H1 (cell line): Measurements from ENCODE around the gene FAF2. TPM values are rescaled to one million over a fixed set of nuclear protein-coding genes. Genes with fewer than 3 reads are reported as not detected.
A peak's percentile ranks its signal among the peaks of the same experiment; 100 is the strongest.

ENCODE experiments used
- CTCF ChIA-PET: fragments of 300-600 bp; sonication (Branson Sonifier 250); formaldehyde crosslinking; loops from one replicate; lab custom pipeline; 2021; ENCODE audit not compliant: partially characterized antibody; lab: Charles Lee
- POLR2A ChIA-PET: fragments of 300-600 bp; sonication (Branson Sonifier 250); formaldehyde crosslinking; loops from one replicate; lab custom pipeline; 2021; ENCODE audit warnings: inconsistent platforms; ENCODE audit not compliant: partially characterized antibody; lab: Charles Lee
- DNase-seq, 2 experiments: peaks; one replicate each; pipeline versions ENCODE4 v3.0.0 to v3.0.0-alpha.2; 2010 to 2022; ENCODE audit warnings: low spot score in 2 of 2, low read depth in 1 of 2, mixed read lengths in 1 of 2
- FAIRE-seq: peaks from 2 replicates; lab custom pipeline; 2011; peaks lifted over from hg19 to GRCh38; lab: Jason Lieb, UNC
- H2AFZ ChIP-seq: 2 replicates; pipeline ENCODE4 v1.8.1; 2012; ENCODE audit warnings: low read length, inconsistent platforms
- H2AK5ac ChIP-seq: 2 replicates; pipeline ENCODE4 v1.6.1; 2013; ENCODE audit warnings: low read depth, low read length
- H2BK120ac ChIP-seq: replicated peaks from 2 replicates; pipeline ENCODE3; 2013; ENCODE audit warnings: low read depth, low read length, inconsistent platforms
- H2BK12ac ChIP-seq: 2 replicates; pipeline ENCODE4 v1.6.1; 2013; ENCODE audit warnings: low read depth, low read length
- H2BK15ac ChIP-seq: 2 replicates; pipeline ENCODE4 v1.6.1; 2013; ENCODE audit warnings: low read length
- H2BK20ac ChIP-seq: 2 replicates; pipeline ENCODE4 v1.6.1; 2013; ENCODE audit warnings: low read length
- H2BK5ac ChIP-seq: 2 replicates; pipeline ENCODE4 v1.6.1; 2013; ENCODE audit warnings: low read depth, low read length
- H3K14ac ChIP-seq: 2 replicates; pipeline ENCODE4 v1.6.1; 2013; ENCODE audit warnings: inconsistent platforms; ENCODE audit not compliant: insufficient read length
- H3K18ac ChIP-seq: 2 replicates; pipeline ENCODE4 v1.6.1; 2013; ENCODE audit warnings: low read length; ENCODE audit errors: extremely low read depth
- H3K23ac ChIP-seq: 2 replicates; pipeline ENCODE4 v1.6.1; 2013; ENCODE audit warnings: inconsistent platforms; ENCODE audit not compliant: insufficient read length
- H3K23me2 ChIP-seq: 2 replicates; pipeline ENCODE4 v1.6.1; 2013; ENCODE audit warnings: low read depth, low read length
- H3K27ac ChIP-seq: 2 replicates; pipeline ENCODE4 v1.6.1; 2011; ENCODE audit warnings: low read depth, low read length, inconsistent platforms
- H3K27me3 ChIP-seq, 4 experiments: replicated peaks in 1 of 4; 1 replicate in 1 of 4; 2 replicates in 3 of 4; pipeline versions ENCODE4 v1.6.1 to v1.8.1; 2011 to 2013; ENCODE audit warnings: low read length in 3 of 4, mild to moderate bottlenecking in 3 of 4, inconsistent platforms in 2 of 4, mixed read lengths in 2 of 4, moderate library complexity in 1 of 4; ENCODE audit not compliant: control insufficient read depth in 3 of 4, insufficient read depth in 3 of 4; ENCODE audit errors: extremely low read depth in 1 of 4
- H3K36me3 ChIP-seq, 4 experiments: 2 replicates each; pipeline versions ENCODE4 v1.6.1 to v1.8.1; 2011 to 2013; ENCODE audit warnings: mild to moderate bottlenecking in 4 of 4, low read length in 3 of 4, moderate library complexity in 2 of 4, control low read depth in 1 of 4, inconsistent platforms in 1 of 4; ENCODE audit not compliant: insufficient read depth in 4 of 4, control insufficient read depth in 2 of 4
- H3K4ac ChIP-seq: replicated peaks from 2 replicates; pipeline ENCODE3; 2013; ENCODE audit warnings: low read length, low read depth, mixed read lengths, inconsistent platforms; ENCODE audit not compliant: insufficient read length
- H3K4me1 ChIP-seq, 4 experiments: replicated peaks in 1 of 4; 1 replicate in 1 of 4; 2 replicates in 3 of 4; pipeline versions ENCODE4 v1.6.1 to v1.8.1; 2011 to 2013; ENCODE audit warnings: low read length in 3 of 4, inconsistent platforms in 2 of 4, mixed read lengths in 1 of 4; ENCODE audit not compliant: insufficient read depth in 4 of 4, control insufficient read depth in 3 of 4
- H3K4me2 ChIP-seq, 2 experiments: 2 replicates each; pipeline versions ENCODE4 v1.6.1 to v1.8.1; 2011 to 2013; ENCODE audit warnings: low read depth in 2 of 2, low read length in 2 of 2, control low read depth in 1 of 2, inconsistent platforms in 1 of 2, mild to moderate bottlenecking in 1 of 2; ENCODE audit not compliant: insufficient read depth in 1 of 2
- H3K4me3 ChIP-seq, 4 experiments: fragments of 200-600, 300-600 bp in 1 of 4; sonication (generic), shearing (Covaris generic), sonication (Bioruptor Twin) in 1 of 4; 2 replicates each; pipeline versions ENCODE4 v1.5.1 to v1.8.1; 2011 to 2016; ENCODE audit warnings: low read length in 4 of 4, low read depth in 3 of 4, control low read depth in 2 of 4, inconsistent platforms in 2 of 4, mild to moderate bottlenecking in 2 of 4, mixed read lengths in 1 of 4, moderate library complexity in 1 of 4; ENCODE audit not compliant: insufficient read depth in 2 of 4; ENCODE audit errors: extremely low read depth in 1 of 4
- H3K56ac ChIP-seq: replicated peaks from 2 replicates; pipeline ENCODE3; 2013; ENCODE audit warnings: low read depth, mild to moderate bottlenecking, mixed read lengths, low read length, inconsistent platforms; ENCODE audit not compliant: insufficient read length
- H3K79me1 ChIP-seq: 2 replicates; pipeline ENCODE4 v1.6.1; 2013; ENCODE audit warnings: low read depth, low read length, control low read depth
- H3K79me2 ChIP-seq, 2 experiments: 2 replicates each; pipeline versions ENCODE4 v1.6.1 to v1.8.1; 2012 to 2013; ENCODE audit warnings: low read length in 2 of 2, mild to moderate bottlenecking in 2 of 2, inconsistent platforms in 1 of 2; ENCODE audit not compliant: insufficient read depth in 2 of 2, control insufficient read depth in 1 of 2
- H3K9ac ChIP-seq, 4 experiments: replicated peaks in 1 of 4; 1 replicate in 1 of 4; 2 replicates in 3 of 4; pipeline versions ENCODE4 v1.6.1 to v1.8.1; 2011 to 2013; ENCODE audit warnings: low read depth in 3 of 4, low read length in 3 of 4, control low read depth in 2 of 4, mild to moderate bottlenecking in 2 of 4, moderate library complexity in 2 of 4, inconsistent platforms in 1 of 4; ENCODE audit errors: extremely low read depth in 1 of 4
- H3K9me3 ChIP-seq, 2 experiments: 2 replicates each; pipeline versions ENCODE4 v1.6.1 to v1.8.1; 2012 to 2013; ENCODE audit warnings: mild to moderate bottlenecking in 2 of 2, moderate library complexity in 2 of 2, control low read depth in 1 of 2, inconsistent platforms in 1 of 2, low read depth in 1 of 2, low read length in 1 of 2, mixed read lengths in 1 of 2; ENCODE audit not compliant: insufficient read depth in 2 of 2
- H4K20me1 ChIP-seq, 2 experiments: replicated peaks in 1 of 2; 2 replicates each; pipeline versions ENCODE3 to v1.8.1; 2011 to 2013; ENCODE audit warnings: inconsistent platforms in 2 of 2, low read length in 2 of 2, mild to moderate bottlenecking in 1 of 2; ENCODE audit not compliant: insufficient read depth in 2 of 2, control insufficient read depth in 1 of 2
- H4K5ac ChIP-seq: 2 replicates; pipeline ENCODE4 v1.6.1; 2013; ENCODE audit warnings: low read length, low read depth, mixed read lengths, inconsistent platforms; ENCODE audit not compliant: insufficient read length
- H4K8ac ChIP-seq: 2 replicates; pipeline ENCODE4 v1.8.0; 2013; ENCODE audit warnings: mild to moderate bottlenecking, moderate library complexity, low read length, inconsistent platforms; ENCODE audit not compliant: insufficient read depth; ENCODE audit errors: extremely low read depth
- H4K91ac ChIP-seq: replicated peaks from 2 replicates; pipeline ENCODE3; 2013; ENCODE audit warnings: low read length, mixed read lengths, inconsistent platforms; ENCODE audit not compliant: insufficient read length
- ATF2 ChIP-seq: IDR thresholded peaks from 2 replicates; pipeline ENCODE4 v1.6.1; 2012; ENCODE audit warnings: low read length, inconsistent platforms
- BCL11A ChIP-seq, 2 experiments: IDR thresholded peaks; one replicate each; pipeline ENCODE4 v1.6.1; 2011; ENCODE audit warnings: low read depth in 2 of 2, low read length in 2 of 2, mild to moderate bottlenecking in 2 of 2
- BRCA1 ChIP-seq: IDR thresholded peaks from 2 replicates; pipeline ENCODE4 v1.6.1; 2012; ENCODE audit warnings: low read depth, low read length, improper control_type of control experiment
- CEBPB ChIP-seq: IDR thresholded peaks from 2 replicates; pipeline ENCODE4 v1.6.1; 2012; ENCODE audit warnings: low read depth, low read length
- CREB1 ChIP-seq: IDR thresholded peaks from 2 replicates; pipeline ENCODE4 v1.6.1; 2012; ENCODE audit warnings: inconsistent platforms
- NANOG ChIP-seq: IDR thresholded peaks from 2 replicates; pipeline ENCODE4 v1.6.1; 2011; ENCODE audit warnings: low read length, low read depth, mild to moderate bottlenecking, inconsistent platforms; ENCODE audit not compliant: insufficient read depth, poor library complexity, severe bottlenecking
- RBBP5 ChIP-seq: IDR thresholded peaks from 2 replicates; pipeline ENCODE4 v1.7.1; 2012; ENCODE audit warnings: low read depth, mild to moderate bottlenecking, inconsistent platforms, low read length, moderate library complexity, borderline replicate concordance
- RNF2 ChIP-seq: fragments of 200-900, 300-1000 bp; sonication (generic); IDR thresholded peaks from 2 replicates; pipeline ENCODE4 v1.7.1; 2016; ENCODE audit warnings: borderline replicate concordance, low read depth, mild to moderate bottlenecking, antibody characterized with exemption, low read length; ENCODE audit not compliant: poor library complexity, severe bottlenecking; ENCODE audit errors: missing control alignments
- SAP30 ChIP-seq: fragments of 300-600 bp; sonication (generic); IDR thresholded peaks from 2 replicates; pipeline ENCODE4 v1.7.1; 2012; ENCODE audit warnings: low read length, moderate library complexity, mild to moderate bottlenecking, inconsistent platforms; ENCODE audit not compliant: insufficient read depth, insufficient replicate concordance
- SRF ChIP-seq: IDR thresholded peaks from 2 replicates; pipeline ENCODE4 v1.6.1; 2011; ENCODE audit warnings: mild to moderate bottlenecking, low read depth, low read length, moderate library complexity
- SUZ12 ChIP-seq: fragments of 200-600 bp; sonication (generic); IDR thresholded peaks from 2 replicates; pipeline ENCODE4 v1.6.1; 2012; ENCODE audit warnings: mild to moderate bottlenecking, inconsistent platforms, low read length, moderate library complexity, mixed read lengths
- TEAD4 ChIP-seq: IDR thresholded peaks from 2 replicates; pipeline ENCODE4 v1.6.1; 2012; ENCODE audit warnings: low read depth, low read length, inconsistent platforms, mixed read lengths
- WGBS, 2 experiments: shearing (Covaris generic) in 1 of 2; methylation state at CpG; one replicate each; pipeline versions ENCODE4 v1.1.6 to v1.1.7; 2013 to 2015; ENCODE audit warnings: low lambda C conversion rate in 2 of 2, mixed read lengths in 2 of 2, inconsistent platforms in 1 of 2, low coverage in 1 of 2, missing lambda C conversion rate in 1 of 2; ENCODE audit not compliant: insufficient replicate concordance in 2 of 2, insufficient coverage in 1 of 2, insufficient read length in 1 of 2; ENCODE audit errors: extremely low coverage in 1 of 2, missing lambda C conversion rate in 1 of 2; 5-methylcytosine and 5-hydroxymethylcytosine counted together
- polyA plus RNA-seq, 7 experiments: library from polyadenylated mRNA; depleted of rRNA in 3 of 7; stranded (reverse) in 5 of 7; unstranded in 2 of 7; fragments of >200 nt in 5 of 7; fragments of 200-250 nt in 2 of 7; gene quantifications; 1 replicate in 5 of 7; 2 replicates in 1 of 7; 4 replicates in 1 of 7; pipeline versions ENCODE4 v1.2.1 to v1.2.3, GENCODE V29; 2011 to 2013; ENCODE audit warnings: missing spikeins in 2 of 7, mixed read lengths in 2 of 7
- total RNA-seq: library from RNA; stranded (reverse); fragmentation: NEBNext Ultra II Directional; extraction: Animal tissue kit (Norgen Biotek cat#: 25700); gene quantifications from 2 replicates; pipeline ENCODE4 v1.2.1, GENCODE V29; 2021

FAF2 gene
- total and polyA plus RNA-seq, 2 of the 8 experiments (the other 6 are each of a cell fraction or from before 2014, with no cell fraction given): 20.8 to 35.8 TPM

- no peak overlapping the region for H2BK15ac ChIP-seq
- H3K79me2 ChIP-seq: peaks cover 36 to 56% of the 10 kb centered on the region in 2 experiments
- H2BK5ac ChIP-seq: no peak overlapping the region
- peaks cover 14% of the 10 kb centered on the region for H3K79me1 ChIP-seq
- no peak overlapping the region for H3K4me3 ChIP-seq
- peaks cover 12% of the 10 kb centered on the region for H3K23me2 ChIP-seq
- H3K4ac ChIP-seq: no peak overlapping the region
- peaks cover 31 to 53% (median 38%) of the 10 kb centered on the region in 4 experiments for H3K36me3 ChIP-seq
- H4K20me1 ChIP-seq: peaks cover 33 to 43% of the 10 kb centered on the region in 2 experiments
- no peak overlapping the region for H3K18ac ChIP-seq
- H3K27me3 ChIP-seq: no peaks in the 10 kb centered on the region
- H3K4me1 ChIP-seq: peaks cover 4 to 20% (median 18%) of the 10 kb centered on the region in 4 experiments
- no peak overlapping the region for H3K56ac ChIP-seq
- no peak overlapping the region for H3K14ac ChIP-seq
- H2AFZ ChIP-seq: no peak overlapping the region
- no peak overlapping the region for H4K8ac ChIP-seq
- no peak overlapping the region for H2BK20ac ChIP-seq
- no peak overlapping the region for H2BK12ac ChIP-seq
- H3K9ac ChIP-seq: no peak overlapping the region
- no peak overlapping the region for H2BK120ac ChIP-seq
- H3K9me3 ChIP-seq: no peaks in the 10 kb centered on the region
- no peak for DNase-seq
- POLR2A ChIA-PET: interaction anchor here (0.8 to 21.1 kb wide), 10 partner anchors 11 to 150 kb away, joined by 3 to 458 read pairs (median 3); partner anchors contain the start of genes EIF4E1B, SNCB and TSPAN17
- peak overlapping the region; percentile 85 to 98; a peak in 1 of 4 replicates for H3K4me2 ChIP-seq
- 0 out of 2 replicates have a peak overlapping the region, but pooled peaks have one; percentile 54 for H3K27ac ChIP-seq
- CTCF ChIA-PET: interaction anchor here (0.7 to 2.6 kb wide), 5 partner anchors 9 to 63 kb away, joined by 3 to 8 read pairs (median 3); no protein-coding TSS in a partner anchor
- no peak overlapping the region for H4K5ac ChIP-seq
- WGBS, 2 experiments: 90% methylated on average over 8 of the region's 8 CpGs; no CpG with 5 or more reads in 1 of the 2 experiments
- no peak overlapping the region for H2AK5ac ChIP-seq
- FAIRE-seq: no peak
- no peak overlapping the region for H3K23ac ChIP-seq
- H4K91ac ChIP-seq: no peak overlapping the region
- TF ChIP-seq CEBPB: no peak
- no peak for TF ChIP-seq TEAD4
- TF ChIP-seq SRF: no peak
- no peak for TF ChIP-seq NANOG
- TF ChIP-seq CREB1: no peak
- TF ChIP-seq BCL11A (IDR thresholded peaks at IDR 0.05; ENCODE audit: low read depth in 2 of 2, low read length in 2 of 2): no peak
- no peak for TF ChIP-seq SAP30
- TF ChIP-seq ATF2: no peak
- TF ChIP-seq RBBP5: no peak
- TF ChIP-seq SUZ12: no peak
- no peak for TF ChIP-seq RNF2
- TF ChIP-seq BRCA1: no peak
Measured at GRCh38 chr5:176533390-176533789, 85.2 kb downstream of the FAF2 start.
